Gastrocnemius medialis (tissue), 4 donors: Measurements from ENCODE around the gene EIF5AL1.
"Not testable (repeated sequence)": the region's sequence is repeated elsewhere in the genome, so short reads cannot be mapped to it uniquely, and the experiment has no call there.

Source experiments
- CTCF ChIP-seq, 5 experiments: fragments of 450-650 bp in 3 of 5; fragments of 200-600 bp in 2 of 5; sonication (generic) in 2 of 5; IDR thresholded peaks in 4 of 5; conservative IDR thresholded peaks in 1 of 5; 1 replicate in 4 of 5; 2 replicates in 1 of 5; pipeline ENCODE4 v1.5.1; 2016 to 2019; ENCODE audit warnings: antibody characterized with exemption in 5 of 5, mild to moderate bottlenecking in 3 of 5, moderate library complexity in 3 of 5
- POLR2A ChIP-seq, 2 donors: fragments of 450-650 bp; IDR thresholded peaks; one replicate each; pipeline ENCODE4 v1.6.1; 2017; ENCODE audit warnings: antibody characterized with exemption in 2 of 2, mild to moderate bottlenecking in 2 of 2, moderate library complexity in 2 of 2

GRCh38 chr10:79544926-79545659 lies 32.8 kb downstream of the EIF5AL1 start:
- TF ChIP-seq CTCF (IDR thresholded peaks at IDR 0.05 in 4 of 5, conservative IDR thresholded peaks at IDR 0.05 in 1 of 5); POLR2A (IDR thresholded peaks at IDR 0.05): not testable (repeated sequence)
